ACHN (cell line): ENCODE measurements around the gene JARID2.
A peak's percentile ranks its signal among the peaks of the same experiment; 100 is the strongest.

Source experiments
- DNase-seq: peaks from one replicate; pipeline ENCODE4 v3.0.0-alpha.2; 2015
- in situ Hi-C: cut with HindIII; loops from 2 replicates; pipeline ENCODE4 v1.10.0; 2017; ENCODE audit warnings: low sequenced_read_pairs, low pct_ligation_motif_present, low pct_unique_long_range_greater_than_20kb

Gene JARID2

GRCh38 chr6:15496345-15497131 is 250.7 kb downstream of the JARID2 start:
- in situ Hi-C loops: no loop called here
- no peak for DNase-seq

GRCh38 chr6:15498640-15499039 is 252.8 kb downstream of the JARID2 start:
- DNase-seq: no peak
- in situ Hi-C loops: no loop called here

GRCh38 chr6:15499125-15499524 is 253.3 kb downstream of the JARID2 start:
- in situ Hi-C loops: no loop called here
- DNase-seq: no peak

DNA sequence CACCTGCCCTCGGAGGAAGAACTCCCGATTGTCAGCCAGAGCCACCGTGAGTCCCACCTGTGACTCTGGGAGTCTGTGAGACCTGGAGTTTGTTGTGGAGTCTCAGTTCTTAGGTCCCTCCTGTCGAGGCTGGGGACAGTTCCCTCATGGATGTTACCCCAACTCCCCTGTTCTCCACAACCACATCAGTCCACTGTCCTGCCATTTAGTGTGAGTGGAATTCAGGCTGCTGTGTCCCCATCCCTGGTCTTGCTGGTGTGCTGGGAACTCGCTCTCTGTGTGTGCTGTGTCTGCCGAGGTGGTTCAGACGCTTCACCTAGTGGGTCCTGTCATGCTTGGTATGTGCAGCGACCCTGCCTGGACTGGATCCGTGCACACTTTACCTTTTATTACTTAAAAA is 253.7 kb downstream of the JARID2 start:
- no peak for DNase-seq
- in situ Hi-C loops: no loop called here

- DNase-seq: no peak
- in situ Hi-C loops: no loop called here
Measured at GRCh38 chr6:15500078-15500740, 254.3 kb downstream of the JARID2 start.

GRCh38 chr6:15500901-15501825 is 255.3 kb downstream of the JARID2 start:
- in situ Hi-C loops: no loop called here
- no peak for DNase-seq

GRCh38 chr6:15501826-15502445 is 256.1 kb downstream of the JARID2 start:
- peak; percentile 13 for DNase-seq
- in situ Hi-C loops: no loop called here

DNA sequence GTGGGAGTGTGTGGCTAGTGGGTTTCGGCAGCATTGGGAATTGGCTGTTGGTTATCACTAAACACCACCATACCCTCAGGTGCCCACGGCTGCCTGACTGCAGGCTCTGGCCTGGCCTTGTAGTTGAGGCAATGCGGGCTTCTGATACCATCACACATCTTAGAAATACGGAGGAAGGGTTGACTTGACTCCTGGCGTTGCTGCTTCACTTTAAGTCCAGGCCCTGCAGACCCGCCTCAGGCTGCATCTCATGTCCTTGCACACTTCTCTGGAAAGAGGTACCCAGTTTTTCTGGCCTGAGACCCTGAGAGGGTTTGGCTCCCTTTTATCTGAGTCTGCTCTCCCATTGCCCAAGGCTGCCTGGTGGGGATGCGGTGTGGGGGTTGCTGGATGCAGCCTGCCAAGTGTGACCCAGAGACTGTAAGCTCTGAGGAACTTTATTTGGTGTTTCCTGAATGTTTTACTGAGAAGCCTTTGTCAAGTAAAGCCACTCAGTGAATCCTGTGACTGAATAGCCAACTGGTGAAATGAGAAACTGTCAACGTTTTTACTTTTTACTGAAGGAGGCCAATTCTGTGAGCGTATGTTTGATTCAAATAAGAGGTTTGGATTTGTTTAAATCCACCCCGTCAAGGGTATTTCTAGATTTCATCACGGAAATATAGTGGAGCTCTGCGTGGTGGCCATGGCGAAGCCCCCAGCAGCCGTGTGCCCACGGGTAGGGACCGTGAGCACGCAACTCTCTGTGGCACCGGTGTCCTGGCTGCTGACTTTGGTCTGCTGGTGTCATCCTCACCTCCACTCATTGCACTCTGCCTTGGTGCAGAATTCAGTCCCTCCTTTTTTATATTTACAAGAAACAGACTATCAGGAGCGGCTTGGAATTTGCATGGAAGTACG is 256.8 kb downstream of the JARID2 start:
- DNase-seq: no peak
- in situ Hi-C loops: no loop called here

DNA sequence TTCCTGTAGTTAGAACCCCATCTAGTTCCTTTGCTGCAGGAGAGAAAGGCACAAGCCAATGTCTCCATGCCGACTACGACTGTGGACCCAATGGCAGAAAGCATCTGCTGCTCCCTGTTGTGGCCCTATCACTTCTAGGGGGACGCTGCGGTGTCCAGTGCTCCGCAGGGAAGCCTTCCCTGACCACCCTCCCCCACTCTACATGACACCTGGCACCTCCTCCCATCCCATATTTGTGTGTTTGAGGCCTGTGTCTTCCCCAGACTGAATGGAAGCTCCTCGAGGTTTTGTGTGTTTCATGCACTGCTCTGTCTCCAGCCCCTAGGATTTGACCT is 257.4 kb downstream of the JARID2 start:
- DNase-seq: no peak
- in situ Hi-C loops: no loop called here

DNA sequence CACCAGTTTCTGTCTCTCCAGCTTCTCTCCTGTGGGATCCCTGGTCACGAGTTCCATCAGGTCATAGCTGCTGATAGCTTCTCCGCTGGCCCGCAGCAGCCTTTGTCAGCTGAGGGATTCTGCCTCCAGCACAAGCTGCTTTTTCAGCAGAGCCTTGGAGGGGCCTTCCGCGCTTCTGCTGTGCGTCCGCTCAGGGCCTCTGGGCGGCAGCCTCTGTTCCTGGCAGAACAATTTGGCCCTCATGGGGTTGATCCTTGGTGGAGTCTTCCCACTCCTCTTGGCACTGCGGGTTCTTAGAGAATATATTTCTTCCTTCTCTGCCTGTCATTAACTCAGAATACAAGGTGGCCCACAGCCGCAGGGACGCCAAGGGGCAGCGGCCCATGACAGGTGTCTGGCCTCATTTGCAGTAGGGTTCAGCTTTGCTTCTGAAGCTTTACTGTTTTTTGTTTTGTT is 258.2 kb downstream of the JARID2 start:
- no peak for DNase-seq
- in situ Hi-C loops: no loop called here

DNA sequence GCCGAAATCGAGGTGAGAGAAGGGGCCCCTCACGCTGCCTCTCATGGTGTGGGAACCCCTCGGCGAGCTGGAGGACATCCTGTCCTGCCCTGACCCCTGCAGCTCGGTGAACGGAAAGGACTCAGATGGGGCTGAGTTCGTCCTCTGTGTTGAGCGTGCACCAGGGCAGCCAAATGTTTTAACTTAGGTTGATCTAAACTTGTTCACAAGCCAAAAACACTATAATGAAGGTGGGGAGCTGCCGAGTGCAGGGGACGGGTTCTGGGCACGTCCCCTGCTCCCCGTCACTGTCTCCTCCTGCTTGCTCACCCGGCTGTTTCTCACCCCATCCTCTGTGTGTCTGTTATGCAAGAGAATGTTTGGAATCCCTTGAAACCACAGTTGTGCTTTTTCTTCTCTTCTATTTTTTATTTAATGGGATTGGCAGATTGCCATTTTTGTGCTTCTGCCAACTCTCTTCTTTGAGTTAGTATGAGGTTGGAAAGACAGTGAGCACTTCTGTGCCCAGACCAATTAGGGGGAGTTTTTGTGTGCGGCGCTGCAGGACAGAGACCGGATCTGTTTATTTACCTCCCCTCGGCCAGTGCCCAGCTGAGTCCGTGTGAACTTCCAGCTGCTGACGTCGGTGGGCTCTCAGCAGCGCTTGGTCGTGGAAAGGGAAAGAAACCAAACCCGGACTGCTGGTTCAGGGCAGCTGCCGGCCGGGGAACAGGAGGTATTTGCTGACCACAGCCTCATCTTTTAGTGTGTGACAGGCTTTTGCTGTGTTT is 258.9 kb downstream of the JARID2 start:
- peak; percentile 81 for DNase-seq
- in situ Hi-C loops: no loop called here

- in situ Hi-C loops: no loop called here
- DNase-seq: no peak
Measured at GRCh38 chr6:15505463-15505918, 259.6 kb downstream of the JARID2 start.

GRCh38 chr6:15506066-15506465 is 260.2 kb downstream of the JARID2 start:
- DNase-seq: no peak
- in situ Hi-C loops: no loop called here

- in situ Hi-C loops: no loop called here
Measured at GRCh38 chr6:15507221-15507620, 261.4 kb downstream of the JARID2 start.

DNA sequence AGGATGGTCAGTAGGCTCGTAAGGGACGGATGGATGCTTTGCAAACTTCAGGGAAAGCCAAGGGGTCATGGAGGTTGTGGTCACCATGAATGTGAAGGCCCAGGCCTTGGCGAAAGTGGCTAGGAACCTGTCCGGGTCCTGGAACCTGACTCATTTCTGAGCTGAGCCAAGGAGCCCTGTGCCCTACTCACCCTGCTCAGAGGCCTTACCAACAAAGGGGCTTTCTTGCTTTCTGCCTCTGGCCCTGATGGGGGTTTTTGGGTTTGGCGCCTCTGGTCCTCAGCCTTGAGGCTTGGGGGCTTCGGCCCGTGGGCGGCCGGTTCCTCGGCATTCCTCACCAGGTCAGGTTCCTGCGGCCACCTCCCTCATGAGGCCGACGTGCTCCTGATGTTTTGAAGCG is 261.9 kb downstream of the JARID2 start:
- in situ Hi-C loops: no loop called here
- DNase-seq: no peak

More at GRCh38 chr6:15507221-15507620, 261.4 kb downstream of the JARID2 start:
- DNase-seq: no peak

- DNase-seq: no peak
- in situ Hi-C loops: no loop called here
Measured at GRCh38 chr6:15508441-15508871, 262.6 kb downstream of the JARID2 start.

DNA sequence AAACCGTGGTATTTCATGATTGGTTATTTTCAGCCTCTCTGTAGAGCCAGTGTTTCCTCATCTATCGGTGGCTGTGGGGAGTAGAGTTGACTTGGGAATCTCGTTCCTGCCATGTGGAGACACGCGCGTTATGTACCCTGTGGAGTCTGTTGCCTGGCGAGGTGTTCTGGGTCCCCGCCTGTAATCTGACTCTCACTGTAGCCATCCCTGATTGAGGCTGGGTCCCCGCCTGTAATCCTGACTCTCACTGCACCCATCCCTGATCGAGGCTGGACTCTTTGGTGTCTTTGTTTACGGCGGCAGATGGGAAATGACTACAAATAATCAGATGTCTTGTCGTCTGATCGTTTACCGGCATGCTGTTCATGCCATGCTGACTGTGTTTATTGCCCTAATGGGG is 263.1 kb downstream of the JARID2 start:
- in situ Hi-C loops: no loop called here

More for the DNA sequence above, 263.1 kb downstream of the JARID2 start:
- DNase-seq: no peak
